T follicular helper cell (primary cell): ENCODE results near the gene UAP1L1.

Experiments
- DNase-seq: peaks from one replicate; pipeline ENCODE4 v3.0.0-alpha.2; 2020; ENCODE audit warnings: low read depth

The UAP1L1 gene

GRCh38 chr9:137099231-137099630 is 21.9 kb downstream of the UAP1L1 start:
- DNase-seq: no peak

GRCh38 chr9:137103206-137103999 is 26.1 kb downstream of the UAP1L1 start:
- no peak for DNase-seq

- DNase-seq: no peak
These were observed 28.7 kb downstream of the UAP1L1 start for GRCh38 chr9:137105814-137106661.

GRCh38 chr9:137106662-137107250 is 29.4 kb downstream of the UAP1L1 start:
- DNase-seq: no peak

- DNase-seq: no peak
These were observed 30.1 kb downstream of the UAP1L1 start for GRCh38 chr9:137107312-137107921.

- DNase-seq: no peak
These were observed 30.7 kb downstream of the UAP1L1 start for GRCh38 chr9:137107982-137108381.

- no peak for DNase-seq
These were observed 31.4 kb downstream of the UAP1L1 start for GRCh38 chr9:137108608-137109249.

- no peak for DNase-seq
These were observed 32.2 kb downstream of the UAP1L1 start for GRCh38 chr9:137109250-137110146.

- DNase-seq: no peak
These were observed 33.0 kb downstream of the UAP1L1 start for GRCh38 chr9:137110147-137110910.

- DNase-seq: no peak
These were observed 33.8 kb downstream of the UAP1L1 start for GRCh38 chr9:137110911-137111787.

- no peak for DNase-seq
These were observed 34.7 kb downstream of the UAP1L1 start for GRCh38 chr9:137111788-137112563.

GRCh38 chr9:137112564-137113384 is 35.5 kb downstream of the UAP1L1 start:
- DNase-seq: no peak

GRCh38 chr9:137113385-137114159 is 36.3 kb downstream of the UAP1L1 start:
- DNase-seq: no peak

GRCh38 chr9:137114220-137114612 is 36.9 kb downstream of the UAP1L1 start:
- DNase-seq: no peak

GRCh38 chr9:137114613-137115393 is 37.5 kb downstream of the UAP1L1 start, which contains the start of gene DPP7:
Gene DPP7, minus strand, starts transcription at chr9:137114733. Its CDS starts 20 bp downstream, at chr9:137114713.
- DNase-seq: peak; percentile 71
